Prostate gland (tissue), 2 donors: ENCODE data around the gene SMOC1. TPM values are rescaled to one million over a fixed set of nuclear protein-coding genes. Genes with fewer than 3 reads are reported as not detected.

ENCODE experiments used
- DNase-seq: peaks from one replicate; pipeline ENCODE4 v3.0.0-alpha.2; 2019; ENCODE audit warnings: low spot score
- H3K27ac ChIP-seq, 2 donors: fragments of 200-600 bp; sonication (generic); 2 replicates each; pipeline ENCODE4 v1.5.1; 2017 to 2019
- H3K27me3 ChIP-seq: fragments of 200-600 bp; sonication (generic); replicated peaks from 2 replicates; pipeline ENCODE4 v1.5.1; 2019; ENCODE audit not compliant: insufficient read depth
- H3K36me3 ChIP-seq, 2 donors: fragments of 200-600 bp; sonication (generic); 1 replicate in 1 of 2; 2 replicates in 1 of 2; pipeline versions ENCODE4 v1.5.1 to v1.8.1; 2017 to 2019
- H3K4me1 ChIP-seq: fragments of 200-600 bp; sonication (generic); replicated peaks from 2 replicates; pipeline ENCODE4 v1.5.1; 2019
- H3K4me3 ChIP-seq, 2 donors: fragments of 200-600 bp; sonication (generic); 2 replicates each; pipeline ENCODE4 v1.5.1; 2017 to 2019
- H3K9me3 ChIP-seq: fragments of 200-600 bp; sonication (generic); 2 replicates; pipeline ENCODE4 v1.5.1; 2017
- CTCF ChIP-seq, 4 experiments: fragments of 200-600 bp in 2 of 4; fragments of 450-650 bp in 2 of 4; sonication (generic) in 2 of 4; IDR thresholded peaks; 1 replicate in 3 of 4; 2 replicates in 1 of 4; pipeline ENCODE4 v1.5.1; 2016 to 2019; ENCODE audit warnings: antibody characterized with exemption in 4 of 4, mild to moderate bottlenecking in 2 of 4, moderate library complexity in 2 of 4
- POLR2A ChIP-seq: fragments of 450-650 bp; IDR thresholded peaks from one replicate; pipeline ENCODE4 v1.6.1; 2016; ENCODE audit warnings: antibody characterized with exemption, mild to moderate bottlenecking
- POLR2AphosphoS5 ChIP-seq: sonication (generic); formaldehyde crosslinking; IDR thresholded peaks from one replicate; pipeline ENCODE4 v1.6.1; 2017; ENCODE audit warnings: antibody characterized with exemption
- WGBS: methylation state at CpG from one replicate; pipeline ENCODE4 v1.1.5; 2018; 5-methylcytosine and 5-hydroxymethylcytosine counted together
- intact Hi-C: fragments of 100-400 bp; cut with DNase I; formaldehyde crosslinking; loops from one replicate; pipeline ENCODE4 v1.14.2; 2022
- total RNA-seq, 2 donors: library from RNA; depleted of rRNA; stranded (reverse); fragments of >200 nt; gene quantifications; one replicate each; pipeline ENCODE4 v1.1.0, GENCODE V29; 2016

SMOC1 gene
- total RNA-seq, 2 donors from 2014 or later = 3.7 to 187 TPM

GRCh38 chr14:69999261-69999674 is 120.1 kb downstream of the SMOC1 start:
- Histone ChIP-seq H3K9me3 (no peaks in the 10 kb centered on the region), H3K36me3 (no peaks in the 10 kb centered on the region), H3K4me3 (no peak overlapping the region), H3K4me1 (no peaks in the 10 kb centered on the region), H3K27me3 (no peaks in the 10 kb centered on the region), H3K27ac (no peak overlapping the region)
- intact Hi-C loops = no loop called here
- DNase-seq = no peak
- TF ChIP-seq POLR2AphosphoS5 (no peak), POLR2A (no peak), CTCF (IDR thresholded peaks at IDR 0.05) (no peak)
- WGBS = 68% methylated on average over 10 of the region's 10 CpGs

- no peaks in the 10 kb centered on the region for H3K9me3 ChIP-seq
- intact Hi-C loops = no loop called here
- no peaks in the 10 kb centered on the region for H3K27me3 ChIP-seq
- no peak for DNase-seq
- H3K27ac ChIP-seq = no peak overlapping the region
- no peak for TF ChIP-seq CTCF (IDR thresholded peaks at IDR 0.05)
- no peak for TF ChIP-seq POLR2AphosphoS5
- no peak for TF ChIP-seq POLR2A
- H3K4me1 ChIP-seq = no peaks in the 10 kb centered on the region
- no peak overlapping the region for H3K4me3 ChIP-seq
- 89% methylated on average over 7 of the region's 7 CpGs for WGBS
- no peaks in the 10 kb centered on the region for H3K36me3 ChIP-seq
These were observed 121.4 kb downstream of the SMOC1 start for GRCh38 chr14:70000601-70001000.

GRCh38 chr14:70002589-70003346 is 123.6 kb downstream of the SMOC1 start:
- TF ChIP-seq CTCF (IDR thresholded peaks at IDR 0.05) = no peak
- WGBS = 85% methylated on average over 6 of the region's 6 CpGs
- Histone ChIP-seq H3K27ac (no peak overlapping the region), H3K36me3 (no peaks in the 10 kb centered on the region), H3K27me3 (no peaks in the 10 kb centered on the region), H3K4me3 (no peak overlapping the region), H3K4me1 (no peaks in the 10 kb centered on the region), H3K9me3 (no peaks in the 10 kb centered on the region)
- DNase-seq = no peak
- intact Hi-C loops = no loop called here

- H3K27ac ChIP-seq = no peak overlapping the region
- intact Hi-C loops = loop anchor here (5.0 kb wide), 1 partner anchor 77 kb away; no protein-coding TSS in a partner anchor
- no peaks in the 10 kb centered on the region for H3K36me3 ChIP-seq
- H3K9me3 ChIP-seq = no peaks in the 10 kb centered on the region
- H3K4me1 ChIP-seq = no peaks in the 10 kb centered on the region
- DNase-seq = no peak
- no peaks in the 10 kb centered on the region for H3K27me3 ChIP-seq
- no peak overlapping the region for H3K4me3 ChIP-seq
- WGBS = 77% methylated on average over 2 of the region's 2 CpGs
- no peak for TF ChIP-seq POLR2A
- no peak for TF ChIP-seq POLR2AphosphoS5
- no peak for TF ChIP-seq CTCF (IDR thresholded peaks at IDR 0.05)
These were observed 125.6 kb downstream of the SMOC1 start for GRCh38 chr14:70004791-70005190.

GRCh38 chr14:70005281-70005805 is 126.1 kb downstream of the SMOC1 start:
- H3K4me1 ChIP-seq = no peaks in the 10 kb centered on the region
- DNase-seq = no peak
- H3K4me3 ChIP-seq = no peak overlapping the region
- H3K9me3 ChIP-seq = no peaks in the 10 kb centered on the region
- no peaks in the 10 kb centered on the region for H3K27me3 ChIP-seq
- TF ChIP-seq POLR2A (no peak), CTCF (IDR thresholded peaks at IDR 0.05) (no peak), POLR2AphosphoS5 (no peak)
- H3K27ac ChIP-seq = no peak overlapping the region
- intact Hi-C loops = loop anchor here (5.0 kb wide), 1 partner anchor 78 kb away; no protein-coding TSS in a partner anchor
- 75% methylated on average over 5 of the region's 5 CpGs for WGBS
- H3K36me3 ChIP-seq = no peaks in the 10 kb centered on the region
